ENCODE results near the gene KIAA1958.

Gene KIAA1958

GRCh38 chr9:112472996-112473395 is 13.6 kb upstream of the KIAA1958 start:
- Histone ChIP-seq H3K4me3 (ENCODE audit: low read depth, low read length, poor library complexity, severe bottlenecking) (no peak overlapping the region), H3K9me2 (ENCODE audit: low read depth, low read length) (no peaks in the 10 kb centered on the region), H3K79me2 (ENCODE audit: insufficient read depth, low read length) (no peaks in the 10 kb centered on the region), H3K27me3 (ENCODE audit: insufficient read depth, low read length) (no peaks in the 10 kb centered on the region), H3K27ac (ENCODE audit: low read depth, low read length, poor library complexity, severe bottlenecking) (no peak overlapping the region), H3K36me3 (ENCODE audit: insufficient read depth, low read length) (peaks cover 4% of the 10 kb centered on the region), H3K9ac (ENCODE audit: low read length) (no peak overlapping the region), H3F3A (ENCODE audit: insufficient read depth, low read length) (no peaks in the 10 kb centered on the region), H3K4me1 (ENCODE audit: insufficient read depth, low read length, severe bottlenecking) (no peaks in the 10 kb centered on the region), H4K20me1 (ENCODE audit: insufficient read depth, low read length) (no peaks in the 10 kb centered on the region), H3K9me3 (ENCODE audit: low read length) (0 out of 2 replicates have a peak, but pooled peaks cover 3% of the 10 kb centered on the region), H3K4me2 (ENCODE audit: low read length) (no peak overlapping the region), H2AFZ (ENCODE audit: low read length) (no peak overlapping the region)
- TF ChIP-seq EZH2 (IDR thresholded peaks at IDR 0.05; ENCODE audit: borderline replicate concordance, low read length), result no peak
- no peak for TF ChIP-seq CTCF (IDR thresholded peaks at IDR 0.05; ENCODE audit: low read length)

- H3F3A ChIP-seq (ENCODE audit: insufficient read depth, low read length), result no peaks in the 10 kb centered on the region
- no peaks in the 10 kb centered on the region for H3K4me1 ChIP-seq (ENCODE audit: insufficient read depth, low read length, severe bottlenecking)
- no peak overlapping the region for H3K27ac ChIP-seq (ENCODE audit: low read depth, low read length, poor library complexity, severe bottlenecking)
- no peak overlapping the region for H3K4me3 ChIP-seq (ENCODE audit: low read depth, low read length, poor library complexity, severe bottlenecking)
- no peak overlapping the region for H2AFZ ChIP-seq (ENCODE audit: low read length)
- TF ChIP-seq CTCF (IDR thresholded peaks at IDR 0.05; ENCODE audit: low read length), result no peak
- no peak for TF ChIP-seq EZH2 (IDR thresholded peaks at IDR 0.05; ENCODE audit: borderline replicate concordance, low read length)
- no peak overlapping the region for H3K9ac ChIP-seq (ENCODE audit: low read length)
- H3K4me2 ChIP-seq (ENCODE audit: low read length), result no peak overlapping the region
- H3K27me3 ChIP-seq (ENCODE audit: insufficient read depth, low read length), result no peaks in the 10 kb centered on the region
- H3K9me2 ChIP-seq (ENCODE audit: low read depth, low read length), result no peaks in the 10 kb centered on the region
- H3K36me3 ChIP-seq (ENCODE audit: insufficient read depth, low read length), result peaks cover 4% of the 10 kb centered on the region
- H3K9me3 ChIP-seq (ENCODE audit: low read length), result 0 out of 2 replicates have a peak, but pooled peaks cover 3% of the 10 kb centered on the region
- no peaks in the 10 kb centered on the region for H3K79me2 ChIP-seq (ENCODE audit: insufficient read depth, low read length)
- no peaks in the 10 kb centered on the region for H4K20me1 ChIP-seq (ENCODE audit: insufficient read depth, low read length)
These were observed 12.6 kb upstream of the KIAA1958 start for GRCh38 chr9:112473986-112474385.

- no peaks in the 10 kb centered on the region for H3K4me1 ChIP-seq (ENCODE audit: insufficient read depth, low read length, severe bottlenecking)
- H3K27me3 ChIP-seq (ENCODE audit: insufficient read depth, low read length), result no peaks in the 10 kb centered on the region
- no peak overlapping the region for H3K4me2 ChIP-seq (ENCODE audit: low read length)
- H3F3A ChIP-seq (ENCODE audit: insufficient read depth, low read length), result no peaks in the 10 kb centered on the region
- no peak overlapping the region for H3K9ac ChIP-seq (ENCODE audit: low read length)
- no peaks in the 10 kb centered on the region for H3K79me2 ChIP-seq (ENCODE audit: insufficient read depth, low read length)
- no peak overlapping the region for H3K4me3 ChIP-seq (ENCODE audit: low read depth, low read length, poor library complexity, severe bottlenecking)
- H2AFZ ChIP-seq (ENCODE audit: low read length), result no peak overlapping the region
- H4K20me1 ChIP-seq (ENCODE audit: insufficient read depth, low read length), result no peaks in the 10 kb centered on the region
- H3K27ac ChIP-seq (ENCODE audit: low read depth, low read length, poor library complexity, severe bottlenecking), result no peak overlapping the region
- TF ChIP-seq CTCF (IDR thresholded peaks at IDR 0.05; ENCODE audit: low read length) (no peak), EZH2 (IDR thresholded peaks at IDR 0.05; ENCODE audit: borderline replicate concordance, low read length) (no peak)
- H3K9me2 ChIP-seq (ENCODE audit: low read depth, low read length), result no peaks in the 10 kb centered on the region
- H3K36me3 ChIP-seq (ENCODE audit: insufficient read depth, low read length), result peaks cover 4% of the 10 kb centered on the region
- H3K9me3 ChIP-seq (ENCODE audit: low read length), result 0 out of 2 replicates have a peak, but pooled peaks cover 3% of the 10 kb centered on the region
These were observed 11.3 kb upstream of the KIAA1958 start for GRCh38 chr9:112475318-112475717.
